GM18951 (cell line): ENCODE data around the gene ITGB5.

Experiments used
- POLR2A ChIP-seq: IDR thresholded peaks from 4 replicates; pipeline ENCODE4 v1.6.1; 2011; ENCODE audit warnings: mild to moderate bottlenecking; ENCODE audit not compliant: insufficient read length, insufficient read depth; ENCODE audit errors: extremely low read depth
- in situ Hi-C: fragments of 300-500 bp; cut with MboI; formaldehyde crosslinking; loops from one replicate; pipeline ENCODE4 v1.12.0; 2022; ENCODE audit warnings: low sequenced_read_pairs, mixed read lengths, inconsistent platforms; ENCODE audit not compliant: unreplicated experiment

The ITGB5 gene

DNA sequence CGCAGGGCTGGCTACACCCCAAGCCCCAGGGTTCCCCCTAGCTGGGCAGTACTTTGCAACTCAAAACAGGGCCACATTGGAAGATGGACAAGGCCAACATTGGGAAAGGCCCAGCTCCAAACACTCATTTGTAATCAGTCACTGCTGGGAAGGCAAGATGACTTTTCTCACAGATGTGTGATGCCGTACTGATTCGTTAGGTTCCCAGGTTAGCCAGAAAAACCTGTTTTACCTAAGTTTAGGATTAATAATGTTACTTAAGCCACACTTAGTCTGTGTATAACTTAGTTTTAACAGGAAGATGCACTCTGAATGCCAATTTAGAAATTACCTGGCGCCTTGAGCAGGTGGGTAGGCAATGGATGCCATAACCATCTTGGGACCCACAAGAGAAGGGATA, 71.0 kb downstream of the ITGB5 start:
- no peak for TF ChIP-seq POLR2A
- in situ Hi-C loops = no loop called here

DNA sequence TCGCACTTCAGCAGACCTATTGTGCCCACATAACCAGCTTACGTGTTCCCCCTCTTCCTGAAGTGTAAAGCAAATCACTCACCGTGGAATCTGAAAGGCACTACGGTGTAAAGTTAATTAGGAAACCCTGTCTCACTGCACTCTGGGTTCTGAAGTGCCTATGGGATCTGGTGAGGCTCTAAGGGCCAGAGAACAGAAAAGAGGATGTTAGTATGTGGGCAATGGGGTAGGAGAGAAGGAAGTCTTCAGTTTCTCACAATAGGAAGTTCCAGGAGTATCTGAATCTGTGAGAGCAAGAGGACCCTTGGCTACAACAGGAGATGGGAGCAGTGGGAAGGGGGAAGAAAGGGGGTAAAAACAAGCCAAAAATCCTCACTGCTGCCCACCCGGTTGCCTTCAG, 71.4 kb downstream of the ITGB5 start:
- TF ChIP-seq POLR2A = no peak
- in situ Hi-C loops = no loop called here

DNA sequence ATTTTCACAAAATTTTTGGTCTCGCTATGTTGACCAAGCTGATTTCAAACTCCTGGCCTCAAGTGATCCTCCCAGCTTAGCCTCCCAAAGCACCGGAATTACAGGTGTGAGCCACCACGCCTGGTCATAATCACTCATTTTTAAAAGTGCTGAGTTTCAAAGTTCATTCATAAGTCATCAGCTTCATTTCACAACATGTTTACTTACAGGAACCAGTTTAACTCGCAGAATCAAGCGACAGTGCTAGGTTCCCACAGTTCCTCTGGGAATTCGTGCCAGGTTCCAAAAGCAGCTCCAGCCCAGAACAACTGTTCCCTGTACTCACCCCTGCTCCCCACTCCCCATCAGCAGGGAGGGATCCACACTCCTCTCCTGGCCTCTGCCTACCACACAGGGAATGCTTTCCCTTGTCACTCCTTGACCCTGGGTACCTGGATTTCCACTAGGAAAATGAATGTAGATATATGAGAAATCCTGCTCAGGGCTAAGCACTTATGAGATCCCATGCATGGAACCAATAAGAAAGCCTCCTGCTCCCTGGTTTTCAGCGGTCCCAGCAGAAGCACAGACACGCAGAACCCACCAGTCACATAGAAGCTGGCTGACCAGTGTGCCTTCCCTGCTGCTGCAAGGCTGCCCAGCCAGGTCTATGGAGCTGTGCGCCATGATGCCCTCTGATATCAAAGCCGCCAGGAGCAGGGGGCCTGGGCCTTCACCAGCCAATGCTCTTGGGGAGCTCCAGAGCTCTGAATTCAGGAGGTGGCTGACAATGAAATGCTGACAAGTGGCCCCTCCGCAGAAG, 72.3 kb downstream of the ITGB5 start:
- in situ Hi-C loops = no loop called here
- TF ChIP-seq POLR2A = no peak

DNA sequence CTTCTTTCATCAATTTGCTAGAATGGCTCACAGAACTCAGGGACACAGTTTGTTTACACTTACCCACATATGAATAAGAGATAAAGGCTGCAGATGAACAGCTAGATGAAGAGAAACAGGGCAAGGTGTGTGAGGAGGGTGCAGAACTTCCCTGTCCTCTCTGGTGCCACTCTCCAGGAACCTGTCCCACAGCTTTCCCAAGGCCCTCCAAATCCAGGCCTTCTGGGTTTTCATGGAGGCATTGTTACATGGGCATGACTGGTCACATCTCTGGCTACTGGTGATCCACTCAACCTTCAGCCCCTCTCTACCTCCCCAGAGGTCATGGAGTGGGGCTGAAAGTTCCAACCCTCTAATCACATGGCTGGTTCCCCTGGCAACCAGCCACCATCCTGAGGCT, 73.6 kb downstream of the ITGB5 start:
- in situ Hi-C loops = no loop called here
- TF ChIP-seq POLR2A = no peak

DNA sequence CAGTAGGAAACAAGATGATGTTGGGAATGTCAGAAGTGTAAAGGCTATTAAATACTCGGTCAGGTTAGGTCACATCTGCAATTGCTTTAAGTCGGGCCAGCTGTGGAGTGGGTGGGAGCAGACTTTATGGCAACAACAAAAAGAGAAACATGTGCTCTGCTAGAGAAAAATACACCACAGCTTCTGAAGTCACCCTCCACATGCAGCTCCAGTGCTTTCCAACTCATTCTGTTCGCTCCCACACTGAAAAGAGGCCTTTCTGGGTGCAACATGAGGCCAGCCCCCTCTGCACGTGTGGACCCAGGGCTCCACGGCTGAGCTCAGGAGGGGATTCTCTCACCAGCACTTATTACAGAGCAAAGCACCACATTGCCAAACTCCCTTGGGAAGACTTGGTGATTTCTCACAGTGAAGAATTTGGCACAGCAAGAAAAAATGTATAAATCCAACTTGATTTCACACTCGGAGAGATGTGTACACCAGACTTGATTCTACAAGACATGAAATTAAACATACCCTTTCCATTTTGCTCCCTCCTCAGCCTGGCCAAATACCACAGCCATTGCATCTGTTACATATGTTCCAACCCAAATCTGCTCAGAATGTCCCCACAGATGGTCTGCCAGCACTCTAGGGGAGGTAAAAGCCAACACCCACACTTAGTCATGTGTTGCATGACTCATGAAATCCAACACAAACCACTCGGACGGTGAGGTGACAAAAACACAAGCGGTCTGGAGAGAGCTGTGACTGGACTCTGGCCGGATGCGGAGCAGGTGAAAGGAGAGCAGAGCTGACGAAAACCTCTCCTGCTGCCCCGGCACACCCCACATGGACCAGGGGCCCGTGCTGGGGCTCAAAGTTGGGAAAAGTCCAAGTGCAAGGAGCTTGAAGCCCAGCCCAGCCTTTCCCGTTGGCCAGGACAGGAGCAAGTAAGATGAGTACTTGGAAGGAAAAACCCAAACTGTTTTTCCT, 74.6 kb downstream of the ITGB5 start:
- in situ Hi-C loops = no loop called here

DNA sequence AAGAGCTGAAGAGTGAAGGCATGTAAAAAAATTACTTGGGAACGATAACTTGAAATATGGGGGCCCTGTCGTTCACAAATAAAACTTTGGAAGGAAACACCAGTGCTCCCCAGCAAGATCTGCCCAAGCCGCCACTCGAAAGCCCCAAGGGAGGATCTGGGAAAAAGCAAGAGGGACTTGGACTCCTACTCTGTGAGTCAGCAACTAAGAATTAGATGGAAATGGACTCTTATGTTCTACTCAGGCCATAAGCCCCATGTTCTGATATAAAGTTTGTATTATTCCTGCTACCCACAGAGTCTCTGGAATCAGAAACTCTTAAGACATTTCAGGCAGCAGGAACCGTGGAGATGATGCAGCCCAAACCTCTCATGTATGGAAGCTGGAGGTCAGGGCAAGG, 75.7 kb downstream of the ITGB5 start:
- TF ChIP-seq POLR2A = no peak
- in situ Hi-C loops = no loop called here

More for the DNA sequence above, 74.6 kb downstream of the ITGB5 start:
- no peak for TF ChIP-seq POLR2A

DNA sequence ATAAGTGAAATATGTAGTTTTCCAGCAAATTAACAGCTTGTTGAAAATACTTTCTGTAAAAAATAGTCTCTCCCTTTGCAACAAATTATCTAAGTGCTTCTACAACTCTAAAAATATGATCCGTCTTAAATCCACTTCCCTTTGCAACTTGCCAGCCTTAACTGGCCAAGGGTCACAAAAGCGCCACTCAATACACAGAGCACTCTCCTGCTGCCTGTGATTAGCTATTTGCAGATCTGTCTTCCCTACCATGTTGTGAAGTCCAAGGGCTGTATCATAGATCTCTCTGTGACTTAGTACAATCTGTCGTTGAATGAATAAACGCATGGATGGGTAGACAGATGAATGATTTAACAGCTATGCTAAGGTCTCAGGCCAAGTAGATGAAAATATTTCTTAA, 76.2 kb downstream of the ITGB5 start:
- in situ Hi-C loops = no loop called here
- no peak for TF ChIP-seq POLR2A

DNA sequence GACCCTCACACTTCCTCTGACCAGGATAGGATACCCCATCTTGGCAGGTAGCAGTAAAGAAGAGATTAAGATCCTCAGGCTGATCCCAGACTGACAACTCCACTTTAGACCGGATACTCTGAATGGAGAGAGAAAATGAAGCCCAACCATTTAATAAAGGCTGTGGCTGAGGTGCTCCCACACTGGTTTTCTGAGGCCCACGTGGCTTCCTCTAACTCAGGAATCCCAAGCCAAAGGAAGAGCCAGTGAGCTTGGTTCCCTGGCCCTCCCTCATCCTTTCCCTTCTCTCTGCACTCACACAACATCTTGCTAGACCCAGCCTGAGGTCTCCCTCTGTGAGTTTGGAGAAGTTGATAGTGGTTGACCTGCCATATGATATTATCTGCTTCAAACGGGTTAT, 78.1 kb downstream of the ITGB5 start:
- in situ Hi-C loops = no loop called here
- TF ChIP-seq POLR2A = no peak

DNA sequence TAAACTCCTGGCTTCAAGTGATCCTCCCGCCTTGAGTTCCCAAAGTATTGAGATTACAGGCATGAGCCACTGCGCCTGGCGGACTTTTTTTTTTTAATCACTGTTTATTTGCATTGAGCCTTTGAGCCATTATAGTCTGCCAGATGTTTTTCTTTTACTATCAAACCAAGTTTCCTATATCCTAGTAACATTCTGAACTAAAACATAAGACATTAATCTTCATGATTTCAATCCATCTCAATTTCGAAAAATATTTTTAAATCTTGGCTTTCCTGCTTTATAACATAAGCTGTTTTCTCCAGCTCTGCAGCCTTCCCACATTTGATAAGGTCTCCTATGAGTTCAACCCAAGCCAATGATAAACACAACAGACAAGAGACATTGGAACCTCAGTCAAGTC, 81.5 kb downstream of the ITGB5 start:
- TF ChIP-seq POLR2A = no peak
- in situ Hi-C loops = no loop called here

DNA sequence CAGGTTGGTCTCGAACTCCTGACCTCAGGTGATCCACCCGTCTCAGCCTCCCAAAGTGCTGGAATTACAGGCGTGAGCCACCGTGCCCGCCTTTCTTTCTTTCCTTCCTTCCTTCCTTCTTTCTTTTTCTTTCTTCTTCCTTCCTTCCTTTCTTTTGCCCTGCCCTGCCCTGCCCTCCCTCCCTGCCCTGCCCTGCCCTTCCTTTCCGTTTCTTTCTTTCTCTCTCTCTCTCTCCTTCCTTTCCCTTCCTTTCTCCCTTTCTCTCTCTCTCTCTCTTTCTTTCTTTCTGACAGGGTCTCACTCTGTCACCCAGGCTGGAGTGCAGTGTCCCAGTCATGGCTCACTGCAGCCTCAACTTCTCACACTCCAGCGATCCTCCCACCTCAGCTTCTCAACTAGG, 82.3 kb downstream of the ITGB5 start:
- TF ChIP-seq POLR2A = no peak
- in situ Hi-C loops = no loop called here

DNA sequence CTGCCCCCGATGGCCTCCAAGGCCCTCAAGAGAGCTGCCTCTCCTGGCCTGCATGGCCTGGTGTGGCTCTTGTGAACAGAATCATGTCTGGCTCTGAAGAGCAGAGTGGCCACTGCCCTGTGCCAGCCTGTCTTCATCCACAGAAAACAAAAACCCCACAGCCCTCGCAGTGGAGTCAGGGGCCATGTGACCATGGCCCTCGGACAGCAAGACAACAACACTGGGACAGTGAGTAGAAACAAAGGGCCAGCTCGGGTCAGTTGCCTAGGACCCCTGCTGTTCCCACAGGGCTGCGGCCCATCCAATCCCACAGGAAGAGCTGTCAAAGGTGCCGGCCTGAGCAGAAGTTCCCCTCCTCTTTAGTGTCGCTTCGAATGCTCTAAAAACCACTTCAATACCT, 84.5 kb downstream of the ITGB5 start:
- in situ Hi-C loops = no loop called here
- no peak for TF ChIP-seq POLR2A

DNA sequence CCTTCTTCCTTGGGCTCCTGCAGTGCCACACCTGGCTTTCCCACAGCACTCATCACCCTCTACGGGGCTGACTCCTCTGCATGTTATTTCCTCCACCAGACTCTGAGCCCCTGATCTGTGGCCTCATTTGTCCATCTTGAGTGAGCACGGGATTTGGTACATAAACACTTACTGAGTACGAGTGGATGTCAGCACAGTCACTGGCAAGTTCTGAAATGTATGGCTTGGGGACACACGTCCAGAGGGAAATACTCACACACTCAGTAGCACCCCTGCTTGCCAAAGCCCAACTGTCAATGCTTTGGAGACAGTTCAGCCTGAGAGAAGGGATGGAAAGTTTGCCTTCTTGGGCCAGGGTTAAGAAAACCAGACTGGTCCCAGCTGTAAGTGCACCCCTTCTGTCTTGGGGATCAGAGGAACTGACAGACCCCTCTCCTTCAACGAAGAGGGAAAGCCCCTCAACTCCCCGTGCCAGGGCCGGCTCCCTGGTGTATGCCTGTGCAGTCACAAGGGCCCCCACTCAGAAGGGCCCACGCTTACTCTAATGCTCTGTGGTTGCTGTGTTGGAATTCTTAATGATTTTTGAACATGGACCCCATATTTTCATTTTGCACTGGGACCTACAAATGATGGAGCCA, 85.0 kb downstream of the ITGB5 start:
- in situ Hi-C loops = no loop called here
- no peak for TF ChIP-seq POLR2A
